Measurements from ENCODE around the gene MED4.
"Not testable (repeated sequence)": the region's sequence is repeated elsewhere in the genome, so short reads cannot be mapped to it uniquely, and the experiment has no call there.

Gene MED4

GRCh38 chr13:48093588-48093987, 1.3 kb downstream of the MED4 start:
- no peak for DNase-seq

- no peak for DNase-seq
These were observed 8.6 kb downstream of the MED4 start for GRCh38 chr13:48086272-48086671.

- DNase-seq = no peak
These were observed 13.2 kb downstream of the MED4 start for GRCh38 chr13:48081739-48082138.

GRCh38 chr13:48078251-48078656, 16.6 kb downstream of the MED4 start:
- DNase-seq = no peak

- DNase-seq = no peak
These were observed 20.9 kb downstream of the MED4 start for GRCh38 chr13:48074006-48074405.

GRCh38 chr13:48072787-48073186, 22.1 kb downstream of the MED4 start:
- DNase-seq = no peak

- DNase-seq = no peak
These were observed 22.6 kb downstream of the MED4 start for GRCh38 chr13:48072304-48072703.

GRCh38 chr13:48070942-48071341, 24.0 kb downstream of the MED4 start:
- no peak for DNase-seq

- DNase-seq = no peak
These were observed 25.3 kb downstream of the MED4 start for GRCh38 chr13:48069573-48069972.

GRCh38 chr13:48068952-48069351, 26.0 kb downstream of the MED4 start:
- no peak for DNase-seq

GRCh38 chr13:48068036-48068435, 26.9 kb downstream of the MED4 start:
- no peak for DNase-seq

GRCh38 chr13:48066310-48066989, 28.5 kb downstream of the MED4 start:
- DNase-seq = no peak

GRCh38 chr13:48059951-48060350, 35.0 kb downstream of the MED4 start:
- DNase-seq = not testable (repeated sequence)

GRCh38 chr13:48058536-48058935, 36.4 kb downstream of the MED4 start:
- not testable (repeated sequence) for DNase-seq

- DNase-seq = no peak
These were observed 39.2 kb downstream of the MED4 start for GRCh38 chr13:48055712-48056111.

GRCh38 chr13:48054601-48055000, 40.3 kb downstream of the MED4 start:
- DNase-seq = no peak

GRCh38 chr13:48050550-48050949, 44.4 kb downstream of the MED4 start:
- DNase-seq = no peak

GRCh38 chr13:48043789-48044503, 51.0 kb downstream of the MED4 start:
- no peak for DNase-seq

GRCh38 chr13:48042894-48043293, 52.0 kb downstream of the MED4 start:
- no peak for DNase-seq

GRCh38 chr13:48040896-48041295, 54.0 kb downstream of the MED4 start:
- no peak for DNase-seq

- no peak for DNase-seq
These were observed 54.9 kb downstream of the MED4 start for GRCh38 chr13:48040049-48040448.

- DNase-seq = no peak
These were observed 56.1 kb downstream of the MED4 start for GRCh38 chr13:48038761-48039160.

GRCh38 chr13:48037346-48038173, 57.3 kb downstream of the MED4 start, which contains the start of gene NUDT15:
Gene NUDT15 (plus strand): TSS chr13:48037726. CDS start chr13:48037747, 21 bp downstream.
- DNase-seq = peak; percentile 57

GRCh38 chr13:48029859-48030258, 65.0 kb downstream of the MED4 start:
- no peak for DNase-seq

All from NCI-H1417 treated with DMSO at 0.1 percent for 48 hours (cell line).